K562 (cell line): ENCODE data around the gene BIRC5. TPM values are rescaled to one million over a fixed set of nuclear protein-coding genes. Genes with fewer than 3 reads are reported as not detected.

Source experiments
- ATF3 ChIP-seq, 2 experiments: fragments of 450-650 bp in 1 of 2; sonication (generic) in 1 of 2; formaldehyde crosslinking in 1 of 2; IDR thresholded peaks in 1 of 2; conservative IDR thresholded peaks in 1 of 2; 2 replicates each; pipeline versions ENCODE4 v1.6.1 to v1.8.1; 2016 to 2023; ENCODE audit warnings: mild to moderate bottlenecking in 2 of 2, moderate library complexity in 2 of 2, inconsistent platforms in 1 of 2, missing genetic modification reagents in 1 of 2
- BRD4 ChIP-seq: fragments of 200-600 bp; sonication (generic); IDR thresholded peaks from 2 replicates; pipeline ENCODE4 v1.6.1; 2017; ENCODE audit warnings: inconsistent platforms
- BRD9 ChIP-seq: fragments of 450-650 bp; IDR thresholded peaks from 2 replicates; pipeline ENCODE4 v1.6.1; 2018; ENCODE audit warnings: low read depth; ENCODE audit not compliant: partially characterized antibody
- CCAR2 ChIP-seq: fragments of 200-400 bp; formaldehyde crosslinking; IDR thresholded peaks from 2 replicates; pipeline ENCODE4 v1.6.1; 2017; ENCODE audit warnings: mild to moderate bottlenecking, low read depth, low read length
- CEBPB ChIP-seq: fragments of 450-650 bp; IDR thresholded peaks from 2 replicates; pipeline ENCODE4 v1.6.1; 2016; ENCODE audit warnings: missing genetic modification characterization, missing compliant biosample characterization
- FUS ChIP-seq: fragments of 200-400 bp; formaldehyde crosslinking; optimal IDR thresholded peaks from 2 replicates; pipeline ENCODE3; 2017; ENCODE audit warnings: low read depth, low read length
- GTF2A2 ChIP-seq: IDR thresholded peaks from 2 replicates; pipeline ENCODE4 v1.6.1; 2016; ENCODE audit warnings: mild to moderate bottlenecking, missing genetic modification characterization, missing compliant biosample characterization
- HNRNPLL ChIP-seq: fragments of 200-400 bp; formaldehyde crosslinking; IDR thresholded peaks from 2 replicates; pipeline ENCODE4 v1.6.1; 2017; ENCODE audit warnings: low read length, low read depth, mild to moderate bottlenecking; ENCODE audit not compliant: poor library complexity, severe bottlenecking
- IRF2 ChIP-seq: sonication (generic); formaldehyde crosslinking; IDR thresholded peaks from 2 replicates; pipeline ENCODE4 v1.8.1; 2022; ENCODE audit warnings: mild to moderate bottlenecking, missing genetic modification reagents
- KDM4B ChIP-seq, 2 experiments: fragments of 450-650 bp in 1 of 2; sonication (generic) in 1 of 2; IDR thresholded peaks; 2 replicates each; pipeline ENCODE4 v1.6.1; 2016 to 2017; ENCODE audit warnings: borderline replicate concordance in 2 of 2, antibody characterized with exemption in 1 of 2, low read depth in 1 of 2, mild to moderate bottlenecking in 1 of 2
- NR2F6 ChIP-seq: fragments of 450-650 bp; formaldehyde crosslinking; IDR thresholded peaks from 2 replicates; pipeline ENCODE4 v1.4.0; 2020; ENCODE audit warnings: mild to moderate bottlenecking
- PATZ1 ChIP-seq: fragments of 250-450 bp; sonication (Bioruptor Pico); IDR thresholded peaks from 2 replicates; pipeline ENCODE4 v1.5.0; 2020; ENCODE audit warnings: mild to moderate bottlenecking, borderline replicate concordance
- RBM14 ChIP-seq: fragments of 200-400 bp; formaldehyde crosslinking; IDR thresholded peaks from 2 replicates; pipeline ENCODE4 v1.6.1; 2018; ENCODE audit warnings: low read depth, mild to moderate bottlenecking, low read length, moderate library complexity, borderline replicate concordance; ENCODE audit not compliant: insufficient read depth
- RUNX1 ChIP-seq: sonication (generic); IDR thresholded peaks from 2 replicates; pipeline ENCODE4 v1.6.1; 2016; ENCODE audit warnings: antibody characterized with exemption, low read depth
- TARDBP ChIP-seq: fragments of 450-650 bp; IDR thresholded peaks from 2 replicates; pipeline ENCODE4 v1.6.1; 2016
- THAP12 ChIP-seq: fragments of 250-450 bp; sonication (Bioruptor Pico); IDR thresholded peaks from 2 replicates; pipeline ENCODE4 v1.9.0; 2021; ENCODE audit warnings: mild to moderate bottlenecking, inconsistent platforms
- TRIM28 ChIP-seq: fragments of 450-650 bp; IDR thresholded peaks from 2 replicates; pipeline ENCODE4 v1.6.1; 2017
- YBX1 ChIP-seq: fragments of 450-650 bp; IDR thresholded peaks from 2 replicates; pipeline ENCODE4 v1.7.1; 2016; ENCODE audit warnings: mild to moderate bottlenecking
- ZC3H11A ChIP-seq: IDR thresholded peaks from 2 replicates; pipeline ENCODE4 v1.6.1; 2012; ENCODE audit warnings: low read depth, low read length, improper control_type of control experiment
- ZNF165 ChIP-seq: fragments of 250-450 bp; sonication (Bioruptor Pico); IDR thresholded peaks from 2 replicates; pipeline ENCODE4 v1.4.0; 2020; ENCODE audit warnings: borderline replicate concordance
- ZNF23 ChIP-seq: fragments of 250-450 bp; sonication (Bioruptor Pico); IDR thresholded peaks from 2 replicates; pipeline ENCODE4 v1.4.0; 2020; ENCODE audit warnings: mild to moderate bottlenecking
- ZNF740 ChIP-seq, 3 experiments: fragments of 200-800 bp in 1 of 3; sonication (Bioruptor generic) in 1 of 3; sonication (generic) in 1 of 3; formaldehyde crosslinking in 1 of 3; IDR thresholded peaks; 2 replicates each; pipeline versions ENCODE4 v1.6.1 to v1.8.0; 2016 to 2022; ENCODE audit warnings: mild to moderate bottlenecking in 2 of 3, missing compliant biosample characterization in 2 of 3, missing genetic modification characterization in 2 of 3, missing genetic modification reagents in 1 of 3
- polyA plus RNA-seq, 8 experiments: library from polyadenylated mRNA; depleted of rRNA in 4 of 8; stranded (reverse) in 5 of 8; unstranded in 3 of 8; fragments of >200 nt; fragmentation: Nextera tagmentation in 2 of 8; fragmentation: Illumina TruSeq in 1 of 8; extraction: Ambion mirVana in 2 of 8; extraction: Trizol in 1 of 8; gene quantifications; 2 replicates each; pipeline versions ENCODE4 v1.2.1 to v1.2.3, GENCODE V29; 2011 to 2014; ENCODE audit warnings: inconsistent platforms in 1 of 8, missing spikeins in 1 of 8
- total RNA-seq, 7 experiments: library from RNA; depleted of rRNA in 6 of 7; stranded (reverse); fragments of >200 nt in 6 of 7; fragmentation: Illumina TruSeq in 2 of 7; extraction: Trizol in 2 of 7; gene quantifications; 2 replicates each; pipeline versions ENCODE4 v1.2.1 to v1.2.3, GENCODE V29; 2011 to 2021; ENCODE audit warnings: low replicate concordance in 1 of 7

BIRC5 gene
- total and polyA plus RNA-seq, 9 of the 15 experiments (the other 6 are each of a cell fraction or from before 2014, with no cell fraction given): 64.4 to 140 (median 101) TPM

- TF ChIP-seq ZNF740 (CRISPR knock-in tag; IDR thresholded peaks at IDR 0.05): no peak
- peak; percentile 59 to 99; a peak in 3 of 4 replicates for TF ChIP-seq ZNF740 (tag; IDR thresholded peaks at IDR 0.05)
- no peak for TF ChIP-seq KDM4B (IDR thresholded peaks at IDR 0.05; ENCODE audit: borderline replicate concordance in 2 of 2, low read depth in 1 of 2)
- peak; percentile 71; the same call in 1 of the 2 replicates for TF ChIP-seq ATF3 (IDR thresholded peaks at IDR 0.05)
- TF ChIP-seq ATF3 (CRISPR knock-in tag; conservative IDR thresholded peaks at IDR 0.05): no peak
- TF ChIP-seq RBM14: no peak
- TF ChIP-seq CCAR2: no peak
- TF ChIP-seq TARDBP: peak; percentile 75; the same call in 1 of the 2 replicates
- no peak for TF ChIP-seq IRF2
- no peak for TF ChIP-seq RUNX1
- no peak for TF ChIP-seq TRIM28
- TF ChIP-seq BRD9: peak; percentile 58
- peak; percentile 98 for TF ChIP-seq NR2F6 (CRISPR knock-in tag)
- TF ChIP-seq YBX1: no peak
- TF ChIP-seq PATZ1 (CRISPR knock-in tag): peak; percentile 99
- no peak for TF ChIP-seq BRD4
- no peak for TF ChIP-seq FUS
- no peak for TF ChIP-seq THAP12 (CRISPR knock-in tag)
- peak; percentile 95 for TF ChIP-seq GTF2A2 (tag)
- TF ChIP-seq ZNF23 (CRISPR knock-in tag): peak; percentile 83
- no peak for TF ChIP-seq HNRNPLL
- peak; percentile 86 for TF ChIP-seq CEBPB (tag)
- no peak for TF ChIP-seq ZC3H11A
- TF ChIP-seq ZNF165 (CRISPR knock-in tag): peak; percentile 100
Observed at GRCh38 chr17:78272181-78272913, 58.3 kb downstream of the BIRC5 start (continued).
